HepG2 (cell line): ENCODE data around the gene PLXDC2.

ENCODE experiments used
- CBX2 ChIP-seq, 2 experiments: fragments of 200-600 bp in 1 of 2; sonication (generic); formaldehyde crosslinking in 1 of 2; IDR thresholded peaks; 2 replicates each; pipeline versions ENCODE4 v1.7.0 to v1.8.1; 2018 to 2022; ENCODE audit warnings: low read depth in 2 of 2, low read length in 1 of 2, mild to moderate bottlenecking in 1 of 2, missing genetic modification reagents in 1 of 2
- CHD2 ChIP-seq: IDR thresholded peaks from 2 replicates; pipeline ENCODE4 v1.6.1; 2011; ENCODE audit warnings: low read depth, low read length, improper control_type of control experiment
- KAT8 ChIP-seq: IDR thresholded peaks from 2 replicates; pipeline ENCODE4 v1.6.1; 2016; ENCODE audit warnings: missing genetic modification reagents, missing compliant biosample characterization
- MAX ChIP-seq: IDR thresholded peaks from 2 replicates; pipeline ENCODE4 v1.6.1; 2012; ENCODE audit warnings: inconsistent platforms
- SMC3 ChIP-seq: IDR thresholded peaks from 2 replicates; pipeline ENCODE4 v1.6.1; 2011; ENCODE audit warnings: low read length, improper control_type of control experiment
- ZNF274 ChIP-seq: sonication (generic); formaldehyde crosslinking; IDR thresholded peaks from 2 replicates; pipeline ENCODE4 v1.5.1; 2020; ENCODE audit warnings: mild to moderate bottlenecking, missing genetic modification reagents
- ZNF451 ChIP-seq: sonication (generic); formaldehyde crosslinking; IDR thresholded peaks from 2 replicates; pipeline ENCODE4 v1.5.0; 2020; ENCODE audit warnings: mild to moderate bottlenecking, missing genetic modification reagents
- TF ChIP-seq, protein P1 (sequence below): sonication (generic); formaldehyde crosslinking; IDR thresholded peaks from 2 replicates; pipeline ENCODE4 v1.5.0; 2020; ENCODE audit warnings: mild to moderate bottlenecking, missing genetic modification reagents, moderate library complexity

DNA sequence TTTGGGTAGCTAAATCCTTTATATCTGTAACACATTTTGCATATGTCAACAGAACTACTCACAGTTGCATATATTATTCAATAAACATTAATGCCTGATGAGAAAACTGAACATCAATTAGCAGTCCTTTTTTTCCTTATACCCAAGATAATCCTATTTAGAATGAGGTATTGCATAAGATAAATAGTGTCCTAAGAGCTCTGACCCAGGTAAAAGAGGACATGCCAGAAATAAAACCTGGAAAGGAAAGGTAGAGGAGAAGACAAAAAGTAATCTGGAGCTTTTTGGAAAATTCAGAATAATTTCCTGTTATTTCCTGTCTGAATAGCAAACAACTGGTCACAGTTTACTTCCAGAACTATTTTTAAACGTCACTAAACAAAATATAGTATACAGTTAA lies 204.4 kb downstream of the PLXDC2 start:
- TF ChIP-seq MAX, result no peak
- no peak for TF ChIP-seq CBX2 (IDR thresholded peaks at IDR 0.05; ENCODE audit: low read depth, low read length)
- TF ChIP-seq CBX2 (CRISPR knock-in tag; IDR thresholded peaks at IDR 0.05; ENCODE audit: low read depth), result no peak
- TF ChIP-seq ZNF451 (CRISPR knock-in tag), result no peak
- TF ChIP-seq ZNF274 (CRISPR knock-in tag), result no peak
- TF ChIP-seq, protein P1, sequence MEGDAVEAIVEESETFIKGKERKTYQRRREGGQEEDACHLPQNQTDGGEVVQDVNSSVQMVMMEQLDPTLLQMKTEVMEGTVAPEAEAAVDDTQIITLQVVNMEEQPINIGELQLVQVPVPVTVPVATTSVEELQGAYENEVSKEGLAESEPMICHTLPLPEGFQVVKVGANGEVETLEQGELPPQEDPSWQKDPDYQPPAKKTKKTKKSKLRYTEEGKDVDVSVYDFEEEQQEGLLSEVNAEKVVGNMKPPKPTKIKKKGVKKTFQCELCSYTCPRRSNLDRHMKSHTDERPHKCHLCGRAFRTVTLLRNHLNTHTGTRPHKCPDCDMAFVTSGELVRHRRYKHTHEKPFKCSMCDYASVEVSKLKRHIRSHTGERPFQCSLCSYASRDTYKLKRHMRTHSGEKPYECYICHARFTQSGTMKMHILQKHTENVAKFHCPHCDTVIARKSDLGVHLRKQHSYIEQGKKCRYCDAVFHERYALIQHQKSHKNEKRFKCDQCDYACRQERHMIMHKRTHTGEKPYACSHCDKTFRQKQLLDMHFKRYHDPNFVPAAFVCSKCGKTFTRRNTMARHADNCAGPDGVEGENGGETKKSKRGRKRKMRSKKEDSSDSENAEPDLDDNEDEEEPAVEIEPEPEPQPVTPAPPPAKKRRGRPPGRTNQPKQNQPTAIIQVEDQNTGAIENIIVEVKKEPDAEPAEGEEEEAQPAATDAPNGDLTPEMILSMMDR (CRISPR knock-in tag), result no peak
- no peak for TF ChIP-seq SMC3
- TF ChIP-seq KAT8 (CRISPR knock-in tag), result no peak
- no peak for TF ChIP-seq CHD2
